CD4-positive, alpha-beta memory T cell (primary cell): ENCODE measurements around the gene POLD3. TPM values are rescaled to one million over a fixed set of nuclear protein-coding genes. Genes with fewer than 3 reads are reported as not detected.

Experiments used
- CTCF ChIA-PET: fragments of 350-600 bp; sonication (Branson Sonifier 250); formaldehyde crosslinking; loops from one replicate; lab custom pipeline; 2021; ENCODE audit warnings: inconsistent platforms; ENCODE audit not compliant: partially characterized antibody; lab: Charles Lee
- POLR2A ChIA-PET: fragments of 350-600 bp; sonication (Branson Sonifier 250); formaldehyde crosslinking; loops from one replicate; lab custom pipeline; 2021; ENCODE audit not compliant: partially characterized antibody; lab: Charles Lee
- DNase-seq, 5 donors: peaks; one replicate each; pipeline versions ENCODE4 v3.0.0 to v3.0.0-alpha.2; 2020 to 2022; ENCODE audit warnings: mixed read lengths in 1 of 5
- H3K27ac ChIP-seq: one replicate; pipeline ENCODE4 v1.7.0; 2013; ENCODE audit warnings: low read depth, low read length
- H3K27me3 ChIP-seq: 2 replicates; pipeline ENCODE4 v1.7.0; 2013; ENCODE audit warnings: mild to moderate bottlenecking, low read length, moderate library complexity; ENCODE audit not compliant: insufficient read depth
- H3K36me3 ChIP-seq: 2 replicates; pipeline ENCODE4 v1.7.0; 2013; ENCODE audit warnings: mild to moderate bottlenecking, low read length, moderate library complexity; ENCODE audit not compliant: insufficient read depth
- H3K4me1 ChIP-seq: 2 replicates; pipeline ENCODE4 v1.7.0; 2013; ENCODE audit warnings: mild to moderate bottlenecking, low read length, moderate library complexity; ENCODE audit not compliant: insufficient read depth
- H3K4me3 ChIP-seq, 2 donors: one replicate each; pipeline ENCODE4 v1.7.0; 2013; ENCODE audit warnings: low read length in 2 of 2, mild to moderate bottlenecking in 1 of 2
- H3K9me3 ChIP-seq, 2 donors: one replicate each; pipeline ENCODE4 v1.7.0; 2013; ENCODE audit warnings: low read length in 2 of 2, control low read depth in 1 of 2; ENCODE audit not compliant: control insufficient read depth in 1 of 2
- H3K27ac Mint-ChIP-seq, 7 donors: one replicate each; pipeline ENCODE4 v1.8.0; 2020 to 2021; ENCODE audit warnings: mixed read lengths in 7 of 7, mild to moderate bottlenecking in 6 of 7, inconsistent platforms in 3 of 7, moderate library complexity in 3 of 7
- H3K27me3 Mint-ChIP-seq, 2 donors: one replicate each; pipeline ENCODE4 v1.8.0; 2020 to 2021; ENCODE audit warnings: mixed read lengths in 2 of 2
- H3K36me3 Mint-ChIP-seq, 2 donors: one replicate each; pipeline ENCODE4 v1.8.0; 2020 to 2021; ENCODE audit warnings: mixed read lengths in 2 of 2, inconsistent platforms in 1 of 2, mild to moderate bottlenecking in 1 of 2
- H3K4me1 Mint-ChIP-seq, 4 donors: one replicate each; pipeline ENCODE4 v1.8.0; 2020 to 2021; ENCODE audit warnings: mixed read lengths in 4 of 4, mild to moderate bottlenecking in 1 of 4
- H3K4me3 Mint-ChIP-seq, 8 donors: one replicate each; pipeline ENCODE4 v1.8.0; 2020 to 2021; ENCODE audit warnings: mixed read lengths in 8 of 8, mild to moderate bottlenecking in 7 of 8, moderate library complexity in 6 of 8, inconsistent platforms in 3 of 8
- H3K9me3 Mint-ChIP-seq, 8 donors: one replicate each; pipeline ENCODE4 v1.8.0; 2020 to 2021; ENCODE audit warnings: mixed read lengths in 8 of 8, mild to moderate bottlenecking in 5 of 8, inconsistent platforms in 3 of 8, moderate library complexity in 1 of 8
- intact Hi-C: fragments of 100-400 bp; cut with micrococcal nuclease; formaldehyde crosslinking; loops from one replicate; pipeline ENCODE4 v1.15.1; 2023
- polyA plus RNA-seq, 2 donors: library from polyadenylated mRNA; unstranded; fragments of 300-500 nt; fragmentation: Illumina TruSeq; gene quantifications; one replicate each; pipeline ENCODE4 v1.2.3, GENCODE V29; 2021
- total RNA-seq, 2 experiments: library from RNA; stranded (reverse); gene quantifications; one replicate each; pipeline ENCODE4 v1.2.3, GENCODE V29; 2021

The POLD3 gene
- total and polyA plus RNA-seq, 4 experiments from 2014 or later = 15.0 to 20.3 (median 16.9) TPM

- H3K27ac Mint-ChIP-seq = no peak overlapping the region
- H3K4me3 Mint-ChIP-seq = no peak overlapping the region
- H3K27me3 ChIP-seq = no peaks in the 10 kb centered on the region
- intact Hi-C loops = no loop called here
- H3K4me1 Mint-ChIP-seq = peaks cover 0 to 3% (median 0%) of the 10 kb centered on the region in 4 donors
- POLR2A ChIA-PET = no interaction called here
- H3K9me3 ChIP-seq = no peaks in the 10 kb centered on the region
- no peaks in the 10 kb centered on the region for H3K4me1 ChIP-seq
- DNase-seq = no peak
- H3K27me3 Mint-ChIP-seq = no peaks in the 10 kb centered on the region
- no peaks in the 10 kb centered on the region for H3K9me3 Mint-ChIP-seq
- H3K4me3 ChIP-seq = no peak overlapping the region
- peaks cover 9% of the 10 kb centered on the region for H3K36me3 ChIP-seq
- CTCF ChIA-PET = no interaction called here
- H3K27ac ChIP-seq = no peak overlapping the region
- peaks cover 58 to 61% of the 10 kb centered on the region in 2 donors for H3K36me3 Mint-ChIP-seq
Measured at GRCh38 chr11:74620531-74620930, 28.1 kb downstream of the POLD3 start.

DNA sequence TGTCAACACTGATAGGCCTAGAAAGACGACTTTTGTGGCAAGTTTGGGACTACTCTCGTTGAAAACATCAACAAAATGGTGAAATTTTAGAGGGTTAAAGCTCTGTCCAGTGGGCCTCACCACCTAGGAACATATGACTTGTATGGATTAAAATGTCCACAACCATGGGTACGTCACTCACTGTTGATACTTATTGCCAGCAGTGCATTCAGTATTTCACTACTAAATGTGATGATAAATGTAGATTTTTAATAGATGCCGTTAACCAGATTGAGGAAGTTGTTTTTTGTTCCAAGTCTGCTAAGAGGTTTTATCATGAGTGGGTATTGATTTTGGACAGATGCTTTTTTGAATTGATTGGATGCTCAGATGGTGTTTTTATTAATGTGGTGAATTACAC lies 33.7 kb downstream of the POLD3 start:
- Histone ChIP-seq H3K27ac (no peak overlapping the region), H3K27me3 (no peaks in the 10 kb centered on the region), H3K4me1 (no peaks in the 10 kb centered on the region), H3K36me3 (peaks cover 6% of the 10 kb centered on the region), H3K4me3 (no peak overlapping the region), H3K9me3 (no peaks in the 10 kb centered on the region)
- Mint-ChIP-seq H3K4me1 (no peaks in the 10 kb centered on the region), H3K36me3 (peaks cover 55 to 56% of the 10 kb centered on the region in 2 donors), H3K27me3 (no peaks in the 10 kb centered on the region), H3K4me3 (no peak overlapping the region), H3K27ac (no peak overlapping the region), H3K9me3 (no peaks in the 10 kb centered on the region)
- ChIA-PET POLR2A (no interaction called here), CTCF (no interaction called here)
- no peak for DNase-seq
- intact Hi-C loops = no loop called here

GRCh38 chr11:74626604-74627003 lies 34.2 kb downstream of the POLD3 start:
- Mint-ChIP-seq H3K27ac (no peak overlapping the region), H3K4me1 (no peaks in the 10 kb centered on the region), H3K36me3 (peaks cover 52 to 54% of the 10 kb centered on the region in 2 donors), H3K27me3 (no peaks in the 10 kb centered on the region), H3K4me3 (no peak overlapping the region), H3K9me3 (no peaks in the 10 kb centered on the region)
- no peaks in the 10 kb centered on the region for H3K9me3 ChIP-seq
- intact Hi-C loops = no loop called here
- H3K27me3 ChIP-seq = no peaks in the 10 kb centered on the region
- DNase-seq = no peak
- CTCF ChIA-PET = no interaction called here
- H3K4me1 ChIP-seq = no peaks in the 10 kb centered on the region
- peaks cover 6% of the 10 kb centered on the region for H3K36me3 ChIP-seq
- H3K27ac ChIP-seq = no peak overlapping the region
- POLR2A ChIA-PET = no interaction called here
- no peak overlapping the region for H3K4me3 ChIP-seq

DNA sequence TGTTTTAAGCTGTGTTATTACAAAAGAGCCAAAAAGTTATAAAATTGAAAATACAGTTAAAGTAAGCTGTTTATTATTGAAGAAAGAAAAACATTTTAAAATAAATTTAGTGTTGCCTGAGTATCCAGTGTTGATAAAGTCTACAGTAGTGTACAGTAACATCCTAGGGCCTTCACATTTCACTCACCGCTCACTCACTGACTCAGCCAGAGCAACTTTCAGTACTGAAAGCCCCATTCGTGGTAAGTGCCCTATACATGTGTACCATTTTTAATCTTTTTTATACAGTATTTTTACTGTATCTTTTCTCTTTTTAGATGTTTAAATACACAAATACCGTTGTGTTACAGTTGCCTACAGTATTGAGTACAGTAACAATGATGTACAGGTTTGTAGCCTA lies 35.0 kb downstream of the POLD3 start:
- Histone ChIP-seq H3K9me3 (no peaks in the 10 kb centered on the region), H3K4me1 (no peaks in the 10 kb centered on the region), H3K36me3 (peaks cover 6% of the 10 kb centered on the region), H3K4me3 (no peak overlapping the region), H3K27ac (no peak overlapping the region), H3K27me3 (no peaks in the 10 kb centered on the region)
- no peak for DNase-seq
- POLR2A ChIA-PET = no interaction called here
- CTCF ChIA-PET = no interaction called here
- Mint-ChIP-seq H3K4me1 (no peaks in the 10 kb centered on the region), H3K36me3 (peaks cover 53 to 58% of the 10 kb centered on the region in 2 donors), H3K27ac (no peak overlapping the region), H3K9me3 (no peaks in the 10 kb centered on the region), H3K27me3 (no peaks in the 10 kb centered on the region), H3K4me3 (no peak overlapping the region)
- intact Hi-C loops = no loop called here

- Histone ChIP-seq H3K36me3 (peaks cover 11% of the 10 kb centered on the region), H3K9me3 (no peaks in the 10 kb centered on the region), H3K27me3 (no peaks in the 10 kb centered on the region), H3K4me3 (no peak overlapping the region), H3K4me1 (no peaks in the 10 kb centered on the region), H3K27ac (no peak overlapping the region)
- Mint-ChIP-seq H3K9me3 (no peaks in the 10 kb centered on the region), H3K27me3 (no peaks in the 10 kb centered on the region), H3K36me3 (peaks cover 67 to 69% of the 10 kb centered on the region in 2 donors), H3K4me1 (no peaks in the 10 kb centered on the region), H3K4me3 (no peak overlapping the region), H3K27ac (no peak overlapping the region)
- CTCF ChIA-PET = no interaction called here
- intact Hi-C loops = no loop called here
- POLR2A ChIA-PET = no interaction called here
- DNase-seq = no peak
Measured at GRCh38 chr11:74630043-74630442, 37.7 kb downstream of the POLD3 start.

DNA sequence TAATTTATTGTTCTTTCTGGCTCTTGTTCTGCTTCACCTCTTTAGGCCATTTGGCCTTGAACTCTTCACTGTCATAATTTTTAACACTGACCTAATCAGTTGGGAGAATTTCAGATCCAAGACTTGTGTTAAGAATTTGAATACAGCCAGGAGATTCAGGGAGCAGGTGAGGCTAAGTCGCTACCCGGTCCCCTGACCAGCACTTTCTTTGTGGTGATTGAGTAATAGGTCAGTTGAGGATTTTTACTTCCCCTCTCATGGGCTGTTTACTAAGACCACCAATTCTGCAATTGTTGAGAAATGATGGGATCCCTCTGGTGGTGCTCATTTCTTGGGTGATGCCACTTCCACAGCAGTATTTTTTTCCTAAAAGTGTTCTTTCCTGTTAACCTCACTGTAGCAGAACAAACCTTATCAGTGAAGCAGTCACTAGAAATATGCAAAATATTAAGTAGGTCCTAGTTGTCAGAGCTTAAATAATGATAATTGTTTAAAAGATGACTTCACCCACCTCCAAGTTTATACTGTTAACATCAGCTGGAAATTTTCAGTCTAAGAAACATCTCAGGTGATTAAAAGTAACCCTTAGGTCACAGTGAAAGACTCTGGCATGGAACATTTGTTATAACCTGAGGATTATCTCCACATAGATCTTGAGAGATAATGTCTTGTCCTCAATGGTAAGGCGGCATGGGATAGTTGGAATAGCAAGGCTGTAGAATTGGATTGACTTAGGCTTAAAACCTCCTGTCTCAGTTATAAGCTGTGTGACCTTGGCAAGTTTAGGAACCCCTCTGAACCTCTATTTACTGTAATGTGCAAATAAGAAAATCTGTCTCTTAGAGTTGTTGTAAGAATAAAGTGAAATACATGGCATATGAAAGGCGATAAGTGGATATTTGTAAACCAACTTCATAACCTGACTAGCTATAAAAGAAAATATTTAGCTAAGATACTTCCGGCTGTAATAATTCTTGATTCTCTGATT lies 41.3 kb downstream of the POLD3 start:
- no peaks in the 10 kb centered on the region for H3K4me1 Mint-ChIP-seq
- no peaks in the 10 kb centered on the region for H3K9me3 Mint-ChIP-seq
- CTCF ChIA-PET = interaction anchor here (0.6 kb wide), 1 partner anchor 1174 kb away, joined by 3 read pairs; no protein-coding TSS in a partner anchor
- POLR2A ChIA-PET = no interaction called here
- peak overlapping the region in 2 of 7 donors; percentile 18 to 70 for H3K27ac Mint-ChIP-seq
- H3K27me3 Mint-ChIP-seq = no peaks in the 10 kb centered on the region
- no peak overlapping the region for H3K4me3 Mint-ChIP-seq
- Histone ChIP-seq H3K27ac (no peak overlapping the region), H3K36me3 (peaks cover 18% of the 10 kb centered on the region), H3K9me3 (no peaks in the 10 kb centered on the region), H3K4me3 (no peak overlapping the region), H3K27me3 (no peaks in the 10 kb centered on the region), H3K4me1 (no peaks in the 10 kb centered on the region)
- peaks cover 75 to 77% of the 10 kb centered on the region in 2 donors for H3K36me3 Mint-ChIP-seq
- DNase-seq = no peak
- intact Hi-C loops = no loop called here

DNA sequence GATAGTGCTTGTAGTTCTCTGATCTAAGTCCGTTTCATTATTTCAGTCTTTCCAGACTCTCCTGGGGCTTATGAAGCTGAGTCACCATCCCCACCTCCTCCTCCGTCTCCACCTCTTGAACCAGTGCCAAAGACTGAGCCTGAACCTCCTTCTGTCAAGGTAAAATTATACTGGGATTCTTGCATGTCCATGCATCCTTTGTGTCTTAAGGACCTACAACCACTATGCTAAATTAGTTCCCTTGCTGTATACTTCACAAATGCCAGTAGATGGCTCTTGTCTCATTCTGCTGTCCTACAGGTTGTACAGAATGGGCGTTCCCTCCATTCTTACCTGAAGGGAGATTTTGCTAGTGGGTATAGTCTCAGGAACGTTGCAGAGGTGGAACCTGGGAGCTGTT lies 42.2 kb downstream of the POLD3 start:
- ChIA-PET POLR2A (no interaction called here), CTCF (no interaction called here)
- intact Hi-C loops = no loop called here
- no peak overlapping the region for H3K27ac Mint-ChIP-seq
- H3K4me1 ChIP-seq = no peaks in the 10 kb centered on the region
- H3K4me1 Mint-ChIP-seq = no peaks in the 10 kb centered on the region
- DNase-seq = no peak
- H3K36me3 Mint-ChIP-seq = peaks cover 72 to 78% of the 10 kb centered on the region in 2 donors
- H3K4me3 ChIP-seq = no peak overlapping the region
- no peaks in the 10 kb centered on the region for H3K9me3 ChIP-seq
- H3K4me3 Mint-ChIP-seq = no peak overlapping the region
- no peaks in the 10 kb centered on the region for H3K27me3 Mint-ChIP-seq
- no peaks in the 10 kb centered on the region for H3K9me3 Mint-ChIP-seq
- no peaks in the 10 kb centered on the region for H3K27me3 ChIP-seq
- no peak overlapping the region for H3K27ac ChIP-seq
- peaks cover 13% of the 10 kb centered on the region for H3K36me3 ChIP-seq
